Effector memory CD4-positive, alpha-beta T cell (primary cell): ENCODE data around the gene CEP57L1.
"Not testable (repeated sequence)": the region's sequence is repeated elsewhere in the genome, so short reads cannot be mapped to it uniquely, and the experiment has no call there.

Experiments used
- DNase-seq, 3 donors: peaks; one replicate each; pipeline ENCODE4 v3.0.0-alpha.2; 2020
- H3K27ac ChIP-seq: 2 replicates; pipeline ENCODE4 v1.7.0; 2013; ENCODE audit warnings: mild to moderate bottlenecking, low read length, moderate library complexity; ENCODE audit not compliant: insufficient read depth, poor library complexity, severe bottlenecking
- H3K27me3 ChIP-seq: replicated peaks from 2 replicates; pipeline ENCODE4 v1.7.0; 2013; ENCODE audit warnings: mild to moderate bottlenecking, low read length; ENCODE audit not compliant: insufficient read depth, control insufficient read depth, poor library complexity, severe bottlenecking
- H3K36me3 ChIP-seq: 2 replicates; pipeline ENCODE4 v1.7.0; 2013; ENCODE audit warnings: mild to moderate bottlenecking, low read length, moderate library complexity; ENCODE audit not compliant: control insufficient read depth, insufficient read depth
- H3K4me1 ChIP-seq: 2 replicates; pipeline ENCODE4 v1.7.0; 2013; ENCODE audit warnings: low read length, mild to moderate bottlenecking; ENCODE audit not compliant: control insufficient read depth, insufficient read depth, poor library complexity, severe bottlenecking
- H3K4me3 ChIP-seq: 2 replicates; pipeline ENCODE4 v1.7.0; 2013; ENCODE audit warnings: low read length, low read depth, mild to moderate bottlenecking; ENCODE audit not compliant: insufficient read depth, poor library complexity, severe bottlenecking
- H3K9me3 ChIP-seq: 2 replicates; pipeline ENCODE4 v1.7.0; 2013; ENCODE audit warnings: mild to moderate bottlenecking, low read length, moderate library complexity; ENCODE audit not compliant: control insufficient read depth

Gene CEP57L1

GRCh38 chr6:109183109-109183650, 87.9 kb downstream of the CEP57L1 start:
- Histone ChIP-seq H3K36me3 (no peaks in the 10 kb centered on the region), H3K27ac (no peak overlapping the region), H3K4me1 (no peaks in the 10 kb centered on the region), H3K27me3 (no peaks in the 10 kb centered on the region), H3K4me3 (no peak overlapping the region), H3K9me3 (no peaks in the 10 kb centered on the region)
- no peak for DNase-seq

GRCh38 chr6:109184638-109185037, 89.3 kb downstream of the CEP57L1 start:
- Histone ChIP-seq H3K36me3 (no peaks in the 10 kb centered on the region), H3K27ac (no peak overlapping the region), H3K9me3 (no peaks in the 10 kb centered on the region), H3K4me3 (no peak overlapping the region), H3K27me3 (no peaks in the 10 kb centered on the region), H3K4me1 (no peaks in the 10 kb centered on the region)
- no peak for DNase-seq

- Histone ChIP-seq H3K27me3 (no peaks in the 10 kb centered on the region), H3K36me3 (no peaks in the 10 kb centered on the region), H3K4me1 (no peaks in the 10 kb centered on the region), H3K9me3 (no peaks in the 10 kb centered on the region), H3K27ac (no peak overlapping the region), H3K4me3 (no peak overlapping the region)
- DNase-seq: no peak
Measured at GRCh38 chr6:109186012-109186411, 90.7 kb downstream of the CEP57L1 start.

DNA sequence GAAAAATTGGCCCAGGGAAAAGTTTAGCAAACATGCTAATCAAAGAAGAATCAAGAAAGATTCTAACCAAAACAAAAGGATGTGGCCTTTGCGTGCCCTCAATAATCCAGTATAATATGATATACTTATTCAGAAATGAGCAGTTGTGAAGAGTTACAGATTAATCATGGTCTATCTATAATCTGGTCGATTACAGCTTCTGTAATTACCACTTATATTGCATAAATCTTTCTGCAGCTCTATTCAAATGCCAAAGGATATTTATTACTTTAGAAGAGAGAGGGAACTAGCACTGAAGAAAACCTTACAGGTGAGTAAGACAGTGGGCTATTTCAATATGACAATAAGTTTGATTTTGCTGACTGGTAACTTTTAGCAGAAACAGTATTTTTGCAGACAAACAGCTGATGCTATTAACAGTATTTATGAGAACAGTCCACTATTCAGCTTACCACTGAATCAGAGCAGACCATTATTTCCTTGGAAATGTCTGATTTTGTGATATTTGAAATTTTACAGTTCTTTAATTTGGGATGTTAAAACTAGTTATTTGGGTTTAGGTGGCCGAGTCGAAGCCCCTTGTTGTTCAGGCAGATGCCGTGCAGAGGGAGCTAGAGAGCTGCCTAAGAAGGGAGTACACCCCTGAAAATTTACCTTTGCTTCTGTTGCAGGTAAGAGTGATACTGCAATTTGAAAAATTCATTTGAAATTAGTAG, 92.2 kb downstream of the CEP57L1 start:
- Histone ChIP-seq H3K9me3 (no peaks in the 10 kb centered on the region), H3K4me3 (no peak overlapping the region), H3K27ac (no peak overlapping the region), H3K27me3 (no peaks in the 10 kb centered on the region), H3K4me1 (no peaks in the 10 kb centered on the region), H3K36me3 (no peaks in the 10 kb centered on the region)
- peak; percentile 9 to 32 (median 24) for DNase-seq

- H3K36me3 ChIP-seq: no peaks in the 10 kb centered on the region
- no peaks in the 10 kb centered on the region for H3K4me1 ChIP-seq
- no peaks in the 10 kb centered on the region for H3K9me3 ChIP-seq
- no peaks in the 10 kb centered on the region for H3K27me3 ChIP-seq
- no peak overlapping the region for H3K27ac ChIP-seq
- no peak overlapping the region for H3K4me3 ChIP-seq
- DNase-seq: no peak
Measured at GRCh38 chr6:109188115-109188411, 92.8 kb downstream of the CEP57L1 start.

DNA sequence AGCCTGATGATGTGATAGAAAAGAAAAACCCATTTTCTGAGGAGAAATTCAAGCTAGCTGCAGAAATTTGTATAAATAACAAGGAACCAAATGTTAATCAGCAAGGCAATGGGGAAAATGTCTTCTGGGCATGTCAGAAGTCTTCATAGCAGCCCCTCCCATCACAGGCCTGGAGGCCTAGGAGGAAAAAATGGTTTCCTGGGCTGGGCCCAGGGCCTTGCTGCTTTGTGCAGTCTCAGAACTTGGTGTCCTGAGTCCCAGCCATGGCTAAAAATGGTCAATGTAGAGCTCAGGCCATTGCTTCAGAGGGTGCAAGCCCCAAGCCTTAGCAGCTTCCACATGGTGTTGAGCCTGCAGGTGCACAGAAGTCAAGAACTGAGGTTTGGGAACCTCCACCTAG, 96.1 kb downstream of the CEP57L1 start:
- H3K27ac ChIP-seq, DNase-seq, H3K36me3 ChIP-seq, H3K9me3 ChIP-seq, H3K4me3 ChIP-seq, H3K4me1 ChIP-seq, H3K27me3 ChIP-seq: not testable (repeated sequence)

DNA sequence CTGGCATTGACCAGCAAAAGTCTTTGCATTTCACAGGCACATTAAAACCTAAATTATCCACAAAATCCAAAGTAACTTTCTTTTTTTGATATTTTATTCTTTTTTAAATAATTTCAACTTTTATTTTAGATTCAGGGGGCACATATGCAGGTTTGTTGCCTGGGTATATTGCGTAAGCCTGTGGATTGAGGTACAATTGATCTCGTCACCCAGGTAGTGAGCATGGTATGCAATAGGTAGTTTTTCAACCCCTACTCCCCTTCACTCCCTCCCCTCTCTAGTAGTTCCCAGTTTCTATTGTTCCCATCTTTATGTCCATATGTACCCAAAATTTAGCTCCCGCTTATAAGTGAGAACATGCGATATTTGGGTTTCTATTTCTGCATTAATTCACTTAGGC, 97.6 kb downstream of the CEP57L1 start:
- Histone ChIP-seq H3K36me3 (no peaks in the 10 kb centered on the region), H3K4me1 (no peaks in the 10 kb centered on the region), H3K9me3 (no peaks in the 10 kb centered on the region), H3K4me3 (no peak overlapping the region), H3K27me3 (no peaks in the 10 kb centered on the region), H3K27ac (no peak overlapping the region)
- no peak for DNase-seq

DNA sequence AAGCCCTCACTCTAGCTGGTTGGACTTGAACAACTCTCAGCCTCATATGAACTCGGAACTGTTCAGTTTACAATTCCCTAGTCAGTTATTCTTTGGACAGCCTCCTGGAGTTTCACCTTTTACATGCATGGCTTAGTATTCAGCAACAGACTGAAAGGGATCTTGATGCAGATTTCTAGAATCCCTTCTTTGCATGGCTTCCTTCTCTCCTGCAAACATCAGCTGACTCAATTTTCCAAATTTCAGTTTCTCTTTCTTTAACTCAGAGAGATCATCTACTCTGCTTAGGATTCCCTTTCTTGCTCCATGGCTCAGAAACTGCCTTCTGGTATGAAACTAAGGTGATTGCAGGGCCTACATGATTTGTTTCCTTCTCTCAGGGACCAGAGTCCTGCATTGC, 99.6 kb downstream of the CEP57L1 start:
- H3K4me3 ChIP-seq: no peak overlapping the region
- no peaks in the 10 kb centered on the region for H3K9me3 ChIP-seq
- DNase-seq: no peak
- H3K27me3 ChIP-seq: no peaks in the 10 kb centered on the region
- H3K36me3 ChIP-seq: no peaks in the 10 kb centered on the region
- H3K4me1 ChIP-seq: no peaks in the 10 kb centered on the region
- no peak overlapping the region for H3K27ac ChIP-seq

DNA sequence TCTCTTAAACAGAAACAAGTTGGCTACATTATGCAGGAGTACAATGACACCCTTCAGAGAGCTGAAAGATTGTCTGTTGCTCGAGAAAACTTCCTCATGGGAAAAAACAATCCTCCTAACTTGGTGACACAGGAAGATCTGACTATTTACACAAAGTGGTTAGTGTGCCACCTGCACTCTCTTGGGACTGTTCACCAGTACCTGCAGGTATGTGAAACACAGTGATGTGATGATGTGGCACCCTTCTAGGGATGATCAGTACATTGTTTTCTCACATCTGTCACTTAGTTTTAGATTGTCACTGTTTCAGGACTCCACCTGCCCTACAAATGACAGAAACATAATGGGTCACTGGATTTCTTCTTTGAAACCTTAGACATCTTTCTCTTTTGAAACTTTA, 101.8 kb downstream of the CEP57L1 start:
- DNase-seq: no peak
- Histone ChIP-seq H3K4me3 (no peak overlapping the region), H3K36me3 (no peaks in the 10 kb centered on the region)

GRCh38 chr6:109202409-109203264, 107.3 kb downstream of the CEP57L1 start:
- H3K36me3 ChIP-seq: no peaks in the 10 kb centered on the region
- H3K27ac ChIP-seq: no peak overlapping the region
- H3K27me3 ChIP-seq: no peaks in the 10 kb centered on the region
- no peaks in the 10 kb centered on the region for H3K9me3 ChIP-seq
- no peak for DNase-seq
- no peak overlapping the region for H3K4me3 ChIP-seq
- H3K4me1 ChIP-seq: no peaks in the 10 kb centered on the region

More for the DNA sequence above, 101.8 kb downstream of the CEP57L1 start:
- Histone ChIP-seq H3K27ac (no peak overlapping the region), H3K9me3 (no peaks in the 10 kb centered on the region), H3K27me3 (no peaks in the 10 kb centered on the region), H3K4me1 (no peaks in the 10 kb centered on the region)
